HG02970 (cell line): ENCODE data around the gene WWC2.

Experiments
- ATAC-seq: cut with Tn5 transposase; IDR thresholded peaks from one replicate; pipeline ENCODE4 v1.9.1; 2021; ENCODE audit warnings: mild to moderate bottlenecking, moderate library complexity, moderate number of reproducible peaks; ENCODE audit not compliant: unreplicated experiment, low FRiP score

Gene WWC2

DNA sequence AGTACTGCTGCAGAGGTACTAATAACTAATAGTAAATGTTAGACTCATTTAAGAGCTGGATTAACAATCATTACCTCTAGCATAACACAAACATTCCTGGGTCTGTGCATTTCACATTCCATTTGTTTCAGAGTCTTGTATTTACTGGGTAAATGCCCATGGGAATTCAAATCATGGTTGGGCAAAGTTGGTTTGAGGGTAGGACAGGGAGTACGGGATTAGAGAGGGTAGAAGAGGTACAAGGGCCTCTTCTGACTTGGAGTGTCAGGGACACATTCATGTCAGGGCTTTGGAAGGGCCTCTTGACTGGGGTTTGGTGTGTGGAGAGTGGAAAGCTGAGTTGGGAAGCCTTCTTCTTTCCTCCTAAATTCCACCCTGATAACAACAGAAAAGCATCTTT, 65.9 kb downstream of the WWC2 start:
- no peak for ATAC-seq

DNA sequence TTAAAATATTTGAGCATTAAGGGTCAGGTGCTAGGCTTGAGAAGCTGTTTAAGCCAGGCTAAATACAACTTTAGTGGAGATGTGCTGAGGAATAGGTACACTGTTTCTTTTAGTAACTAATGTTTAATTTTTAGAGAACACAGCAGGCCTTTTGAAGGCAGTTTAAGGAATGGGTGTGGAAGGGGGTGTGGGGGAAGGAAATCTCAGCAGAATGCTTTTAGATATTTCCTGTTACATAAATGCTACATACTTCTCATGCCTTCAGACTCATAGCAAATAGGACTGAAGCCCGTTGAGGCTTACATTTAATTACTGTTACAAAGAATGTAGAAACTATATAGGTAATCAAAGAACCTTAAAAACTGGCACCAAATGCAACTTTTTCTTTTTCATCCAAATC, 66.3 kb downstream of the WWC2 start:
- no peak for ATAC-seq

GRCh38 chr4:183170894-183171293, 71.8 kb downstream of the WWC2 start:
- no peak for ATAC-seq

DNA sequence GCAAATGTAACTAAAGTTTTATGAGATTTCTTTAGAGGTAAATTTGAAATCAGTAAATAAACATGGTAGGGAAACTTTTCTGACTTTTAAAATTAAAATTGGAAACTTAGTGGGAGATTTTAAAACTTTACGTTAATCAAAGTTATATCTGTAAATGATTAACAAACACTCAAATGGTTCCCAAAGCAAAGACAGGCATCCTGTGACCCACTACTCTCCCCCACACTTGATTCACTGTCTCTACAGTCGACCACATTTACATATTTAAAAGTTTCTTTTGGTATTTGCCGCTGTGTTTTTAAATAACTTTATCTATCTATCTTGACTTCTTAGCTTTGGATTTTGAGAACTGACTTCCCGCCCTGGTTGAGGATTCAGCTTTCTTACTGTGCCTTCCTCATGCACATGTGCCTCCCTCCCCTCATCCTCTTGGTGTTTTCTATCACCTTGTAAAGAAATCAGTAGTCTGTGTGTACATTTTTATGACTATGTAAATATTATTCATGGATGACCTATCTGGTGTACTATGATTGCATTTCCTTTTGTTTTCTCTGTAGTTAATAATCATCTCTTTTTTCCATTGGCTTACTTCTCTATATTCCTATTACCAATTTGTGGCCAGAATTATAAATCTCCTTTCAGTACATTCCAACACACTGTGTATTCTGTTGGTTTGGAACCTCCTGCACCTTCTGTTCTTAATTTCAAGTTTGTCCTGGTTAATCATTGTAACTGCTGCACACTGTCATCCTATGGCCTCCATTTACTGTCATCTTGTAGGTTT, 72.6 kb downstream of the WWC2 start:
- no peak for ATAC-seq

DNA sequence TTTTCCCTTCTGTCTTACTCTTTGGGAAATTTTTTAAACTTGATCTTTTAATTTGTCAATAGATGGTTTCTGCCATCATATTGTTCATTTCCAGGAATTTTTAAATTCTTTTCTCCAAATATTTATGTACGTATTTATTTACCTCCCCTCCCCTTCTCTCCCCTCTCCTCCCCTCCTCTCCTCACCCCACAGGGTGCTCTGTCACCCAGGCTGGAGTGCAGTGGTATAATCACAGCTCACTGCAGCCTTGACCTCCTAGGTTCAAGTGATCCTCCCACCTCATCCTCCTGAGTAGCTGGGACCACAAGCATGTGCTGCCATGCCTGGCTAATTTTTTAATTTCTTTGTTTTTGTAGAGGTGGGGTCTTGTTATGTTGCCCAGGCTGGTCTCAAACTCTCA, 73.8 kb downstream of the WWC2 start:
- no peak for ATAC-seq

- ATAC-seq: no peak
Measured at GRCh38 chr4:183173580-183174526, 74.8 kb downstream of the WWC2 start.

DNA sequence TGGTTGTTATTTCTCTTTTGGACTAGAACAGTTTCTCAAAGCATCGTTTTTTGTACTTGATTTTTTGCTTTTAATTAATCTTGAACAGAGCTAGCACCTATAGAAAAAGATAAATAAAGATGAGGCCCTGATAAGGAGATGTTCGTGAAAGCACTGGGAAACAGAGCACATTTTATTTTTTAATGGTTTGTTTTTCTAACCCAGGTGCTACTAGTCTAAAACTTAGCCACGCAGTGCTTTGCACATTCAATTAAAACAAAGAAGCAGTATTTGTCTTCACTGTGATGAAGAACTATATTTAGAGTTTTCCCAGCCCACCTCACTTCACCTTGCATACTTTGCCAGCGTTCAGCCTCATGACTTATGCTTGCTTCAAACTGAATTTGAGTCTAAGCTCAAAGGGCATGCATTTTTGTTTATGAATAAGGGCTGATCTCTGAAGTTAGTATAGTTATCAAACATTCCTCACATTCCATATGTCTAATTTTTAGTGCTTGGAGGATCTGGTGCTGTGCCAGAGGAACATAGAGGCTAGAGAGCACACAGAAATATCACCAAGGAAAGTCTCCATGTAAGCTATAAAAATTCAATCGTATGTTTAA, 76.7 kb downstream of the WWC2 start:
- ATAC-seq: no peak

DNA sequence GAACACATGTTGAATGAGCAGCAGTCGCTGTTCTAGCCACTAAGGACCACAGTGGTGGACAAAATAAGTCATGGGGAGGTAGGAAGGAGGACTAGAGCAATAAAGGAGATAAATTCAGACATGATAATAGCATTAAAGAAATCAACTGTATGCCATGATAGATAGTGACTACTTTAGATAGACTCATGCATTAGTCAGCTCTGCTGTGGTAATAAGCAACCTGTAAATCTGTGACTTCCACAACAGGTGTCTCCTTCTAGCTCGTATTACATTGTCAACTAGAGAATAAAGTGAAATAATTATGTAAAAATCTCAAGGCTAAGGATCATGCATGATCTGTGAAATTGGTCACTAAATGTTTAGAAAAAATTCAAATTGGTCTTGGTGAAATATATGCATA, 77.9 kb downstream of the WWC2 start:
- ATAC-seq: no peak

DNA sequence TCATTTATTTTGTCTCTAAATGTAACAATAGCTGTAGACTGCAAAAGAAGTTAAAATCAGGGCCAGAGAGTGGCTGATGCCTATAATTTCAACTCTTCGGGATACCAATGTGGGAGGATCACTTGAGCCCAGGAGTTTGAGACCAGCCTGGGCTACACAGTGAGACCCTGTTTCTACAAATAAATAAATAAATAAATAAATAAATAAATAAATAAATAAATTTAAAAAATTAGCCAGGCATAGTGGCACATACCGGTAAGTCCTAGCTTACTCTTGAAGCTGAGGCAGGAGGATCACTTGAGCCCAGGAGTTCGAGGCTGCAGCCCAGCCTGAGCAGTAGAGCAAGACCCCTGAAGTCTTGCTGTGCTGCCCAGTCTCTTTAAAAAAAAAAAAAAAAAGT, 79.1 kb downstream of the WWC2 start:
- ATAC-seq: no peak

GRCh38 chr4:183180096-183180495, 81.0 kb downstream of the WWC2 start:
- no peak for ATAC-seq

DNA sequence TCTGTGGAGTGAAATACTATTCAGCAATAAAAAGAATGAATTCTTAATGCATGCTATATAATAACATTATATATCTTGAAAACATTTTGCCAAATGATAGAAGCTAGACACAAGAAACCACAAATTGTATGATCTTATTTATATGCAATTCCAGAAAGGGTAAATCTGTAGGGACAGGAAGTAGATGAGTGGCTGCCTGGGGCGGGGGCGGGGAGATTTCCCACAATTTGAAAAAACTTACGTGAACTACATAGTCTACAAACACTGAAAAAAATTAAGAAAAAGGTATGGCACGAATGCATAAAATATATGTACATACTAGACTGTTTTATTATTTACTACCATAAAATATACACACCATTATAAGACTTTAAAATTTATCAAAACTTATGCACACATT, 81.6 kb downstream of the WWC2 start:
- ATAC-seq: no peak

- no peak for ATAC-seq
Measured at GRCh38 chr4:183181081-183181480, 82.0 kb downstream of the WWC2 start.

- no peak for ATAC-seq
Measured at GRCh38 chr4:183182873-183183725, 84.0 kb downstream of the WWC2 start.

- ATAC-seq: no peak
Measured at GRCh38 chr4:183183906-183184535, 85.0 kb downstream of the WWC2 start.

DNA sequence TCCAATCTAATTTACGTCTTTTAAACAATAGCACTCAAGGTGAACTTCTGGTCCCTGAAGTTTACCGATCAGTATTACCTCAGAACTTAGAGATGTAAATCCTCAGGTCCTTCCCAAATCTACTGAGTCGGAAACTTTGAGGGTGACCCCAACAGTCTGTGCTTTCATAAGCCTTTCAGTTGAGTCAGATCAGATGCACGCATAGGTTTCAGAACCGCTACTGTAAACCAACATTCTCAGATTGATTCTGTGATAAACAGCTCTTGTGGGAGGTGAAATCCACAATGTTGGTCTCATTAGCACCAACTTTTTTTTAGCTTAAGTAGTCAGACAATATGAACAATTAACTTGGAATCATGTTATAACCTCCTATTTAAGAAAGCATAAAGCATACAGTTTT, 86.0 kb downstream of the WWC2 start:
- ATAC-seq: no peak

DNA sequence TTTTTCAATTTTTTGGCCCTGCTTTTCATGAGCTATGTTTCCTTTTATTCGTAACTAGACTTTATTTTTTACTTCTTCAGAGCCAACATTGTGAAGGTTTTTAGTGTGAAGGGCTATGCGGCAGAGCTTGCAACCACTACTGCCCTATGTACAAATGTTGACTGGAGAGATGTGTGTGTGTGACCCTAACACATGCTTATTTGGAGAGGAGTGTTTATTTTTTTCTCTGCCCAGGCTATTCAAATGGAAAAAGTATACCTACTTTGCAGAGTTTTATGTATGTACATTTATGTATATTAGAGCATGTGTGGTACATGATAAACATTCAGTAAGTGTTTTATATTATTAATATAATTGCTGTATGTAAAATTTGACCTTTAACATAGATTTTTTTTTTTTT, 86.5 kb downstream of the WWC2 start:
- ATAC-seq: no peak

GRCh38 chr4:183186813-183187212, 87.8 kb downstream of the WWC2 start:
- no peak for ATAC-seq

DNA sequence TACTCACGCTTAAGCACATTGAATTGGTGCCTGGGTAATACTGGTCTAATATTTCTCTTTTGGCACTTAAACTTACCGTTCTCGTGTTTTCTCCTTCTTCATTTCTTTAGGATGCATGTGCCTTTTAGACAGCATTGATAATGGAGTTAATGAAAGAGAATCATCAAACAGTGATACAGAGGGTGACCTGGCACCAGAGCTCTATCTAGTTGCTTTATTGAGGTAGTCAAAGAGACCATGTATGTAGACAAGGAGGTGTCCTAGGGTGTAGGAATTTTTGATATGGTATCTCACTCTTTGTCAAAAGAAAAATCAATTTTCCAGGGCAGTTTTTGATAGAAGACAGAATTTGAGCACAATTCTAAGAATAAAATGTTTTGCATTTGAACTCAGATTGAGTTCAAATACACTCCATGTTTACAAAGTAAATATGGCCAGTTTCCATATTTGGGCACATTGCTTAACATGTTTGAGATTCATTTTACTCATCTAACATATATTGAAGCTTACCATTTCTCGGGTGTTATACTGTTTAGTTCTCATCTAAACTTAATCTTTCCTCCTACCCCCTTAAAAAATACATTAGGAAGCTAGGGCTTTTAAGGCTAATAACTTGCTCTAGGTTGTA, 92.0 kb downstream of the WWC2 start:
- no peak for ATAC-seq

GRCh38 chr4:183191630-183192029, 92.6 kb downstream of the WWC2 start:
- no peak for ATAC-seq
